Measurements from ENCODE around the gene TFIP11.

TFIP11 gene

DNA sequence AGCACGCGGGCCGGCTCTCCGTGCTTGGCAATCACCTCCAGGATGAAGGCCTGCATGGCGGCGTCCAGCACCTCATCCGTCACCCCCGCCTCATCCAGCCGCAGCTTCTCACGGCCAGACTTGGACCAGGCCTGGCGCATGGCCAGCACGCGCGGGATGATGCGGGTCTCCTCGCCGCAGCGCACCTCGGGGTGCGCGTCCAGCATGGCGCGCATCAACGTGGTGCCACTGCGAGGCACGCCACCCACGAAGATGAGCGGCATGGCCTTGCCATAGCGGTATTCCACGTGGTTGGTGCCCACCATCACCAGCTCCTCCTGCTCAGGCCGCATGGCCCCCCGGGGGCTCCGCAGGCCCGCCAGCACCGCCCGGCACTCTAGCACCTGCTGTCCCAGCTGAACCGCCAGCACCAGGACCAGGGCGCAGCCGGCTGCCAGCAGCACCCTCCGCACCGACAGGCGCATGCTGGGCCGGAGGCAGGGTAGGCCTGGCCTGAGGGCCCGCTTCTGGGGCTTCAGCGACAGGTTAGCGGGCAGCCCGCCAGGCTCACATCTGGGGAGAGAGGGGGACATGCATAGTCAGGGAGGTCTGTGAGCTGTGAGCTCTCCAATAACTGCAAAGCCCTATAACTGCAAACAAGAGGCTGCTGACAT is 29.0 kb upstream of the TFIP11 start:
- TF ChIP-seq CTCF (IDR thresholded peaks at IDR 0.05; ENCODE audit: extremely low read depth, missing control alignments) = no peak
- no peak for DNase-seq (ENCODE audit: low spot score)

GRCh38 chr22:26540119-26540518 is 27.8 kb upstream of the TFIP11 start:
- DNase-seq (ENCODE audit: low spot score) = no peak
- TF ChIP-seq CTCF (IDR thresholded peaks at IDR 0.05; ENCODE audit: extremely low read depth, missing control alignments) = no peak

GRCh38 chr22:26536762-26537134 is 24.5 kb upstream of the TFIP11 start:
- DNase-seq (ENCODE audit: low spot score) = no peak
- TF ChIP-seq CTCF (IDR thresholded peaks at IDR 0.05; ENCODE audit: extremely low read depth, missing control alignments) = no peak

- TF ChIP-seq CTCF (IDR thresholded peaks at IDR 0.05; ENCODE audit: extremely low read depth, missing control alignments) = no peak
- DNase-seq (ENCODE audit: low spot score) = no peak
Measured at GRCh38 chr22:26536056-26536761, 23.9 kb upstream of the TFIP11 start.

- DNase-seq (ENCODE audit: low spot score) = no peak
- TF ChIP-seq CTCF (IDR thresholded peaks at IDR 0.05; ENCODE audit: extremely low read depth, missing control alignments) = no peak
Measured at GRCh38 chr22:26535603-26535908, 23.3 kb upstream of the TFIP11 start.

DNA sequence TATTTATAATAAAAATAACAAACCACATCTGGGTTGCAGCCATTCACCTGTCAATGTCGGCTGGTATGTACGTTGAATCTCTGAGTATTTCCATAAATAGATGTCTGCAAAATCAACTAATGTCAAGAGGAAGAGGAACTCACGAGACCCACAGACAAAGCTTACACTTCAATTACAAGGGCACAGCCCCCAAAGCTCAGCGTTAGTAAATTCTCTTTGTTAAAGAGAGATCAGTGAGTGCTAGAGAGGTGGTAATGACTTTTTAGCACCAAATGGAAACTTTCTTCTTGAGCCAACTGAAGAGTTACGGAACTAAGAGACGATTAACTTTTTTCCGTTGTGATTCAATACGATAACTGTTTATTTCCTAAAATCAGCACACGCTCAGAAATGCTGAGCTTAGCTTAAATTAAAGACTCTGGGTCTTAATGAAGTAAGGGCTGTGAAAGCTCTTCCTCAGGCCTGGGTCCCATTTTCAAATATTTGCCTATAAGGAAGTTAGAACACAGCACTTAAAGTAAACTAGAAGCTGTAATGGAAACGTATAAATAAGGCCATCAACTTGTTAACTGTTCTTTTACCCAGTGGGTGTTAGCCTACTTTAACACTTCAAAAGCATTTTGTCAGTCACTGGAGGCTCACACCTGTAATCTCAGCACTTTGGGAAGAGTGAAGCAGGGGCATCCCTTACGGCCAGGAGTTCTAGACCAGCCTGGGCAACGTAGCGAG is 22.8 kb upstream of the TFIP11 start:
- no peak for TF ChIP-seq CTCF (IDR thresholded peaks at IDR 0.05; ENCODE audit: extremely low read depth, missing control alignments)
- peak; percentile 49 for DNase-seq (ENCODE audit: low spot score)

- TF ChIP-seq CTCF (IDR thresholded peaks at IDR 0.05; ENCODE audit: extremely low read depth, missing control alignments) = no peak
Measured at GRCh38 chr22:26534171-26534855, 22.0 kb upstream of the TFIP11 start.

More at GRCh38 chr22:26534171-26534855, 22.0 kb upstream of the TFIP11 start:
- DNase-seq (ENCODE audit: low spot score) = no peak

Data from GM20000 (cell line).